ENCODE measurements around the gene PLPP1. TPM values are rescaled to one million over a fixed set of nuclear protein-coding genes. Genes with fewer than 3 reads are reported as not detected.

The PLPP1 gene
- total RNA-seq, 2 donors from 2014 or later: 29.0 to 100 TPM

GRCh38 chr5:55406292-55406691 is 128.5 kb downstream of the PLPP1 start:
- Histone ChIP-seq H3K27me3 (ENCODE audit: control insufficient read depth, insufficient read depth, low read length, poor library complexity, severe bottlenecking) (no peaks in the 10 kb centered on the region), H3K9ac (ENCODE audit: extremely low read depth, low read length, poor library complexity, severe bottlenecking) (no peak overlapping the region), H3K9me3 (ENCODE audit: control insufficient read depth, low read length) (no peaks in the 10 kb centered on the region), H3K4me3 (ENCODE audit: low read length) (no peak overlapping the region), H3K4me1 (ENCODE audit: control insufficient read depth, insufficient read depth, low read length) (peaks cover 5% of the 10 kb centered on the region), H3K27ac (ENCODE audit: low read depth, low read length) (no peak overlapping the region), H3K36me3 (ENCODE audit: control insufficient read depth, insufficient read depth, low read length) (peaks cover 75% of the 10 kb centered on the region)
- 82% methylated on average over 2 of the region's 2 CpGs; no CpG with 5 or more reads in 1 of the 2 experiments for WGBS, 2 experiments (ENCODE audit: insufficient coverage in 1 of 2, insufficient read length in 1 of 2)
- peaks cover 9% of the 10 kb centered on the region for H3K4me1 Mint-ChIP-seq
- H3K4me3 Mint-ChIP-seq: no peak overlapping the region
- H3K27me3 Mint-ChIP-seq (ENCODE audit: insufficient read depth): no peaks in the 10 kb centered on the region
- H3K27ac Mint-ChIP-seq: peak overlapping the region; percentile 62
- peak; percentile 72 for DNase-seq
- no peak for TF ChIP-seq CTCF (conservative IDR thresholded peaks at IDR 0.05)
- H3K36me3 Mint-ChIP-seq (ENCODE audit: low read depth): peaks cover 57% of the 10 kb centered on the region
- no peaks in the 10 kb centered on the region for H3K9me3 Mint-ChIP-seq

GRCh38 chr5:55402199-55402598 is 132.6 kb downstream of the PLPP1 start:
- no peak overlapping the region for H3K4me3 Mint-ChIP-seq
- H3K27me3 Mint-ChIP-seq (ENCODE audit: insufficient read depth): no peaks in the 10 kb centered on the region
- Histone ChIP-seq H3K9ac (ENCODE audit: extremely low read depth, low read length, poor library complexity, severe bottlenecking) (no peak overlapping the region), H3K27ac (ENCODE audit: low read depth, low read length) (no peak overlapping the region), H3K4me3 (ENCODE audit: low read length) (no peak overlapping the region), H3K9me3 (ENCODE audit: control insufficient read depth, low read length) (no peaks in the 10 kb centered on the region), H3K36me3 (ENCODE audit: control insufficient read depth, insufficient read depth, low read length) (peaks cover 77% of the 10 kb centered on the region), H3K4me1 (ENCODE audit: control insufficient read depth, insufficient read depth, low read length) (peaks cover 5% of the 10 kb centered on the region), H3K27me3 (ENCODE audit: control insufficient read depth, insufficient read depth, low read length, poor library complexity, severe bottlenecking) (no peaks in the 10 kb centered on the region)
- H3K4me1 Mint-ChIP-seq: peaks cover 15% of the 10 kb centered on the region
- peak; percentile 71 for TF ChIP-seq CTCF (conservative IDR thresholded peaks at IDR 0.05)
- WGBS, 2 experiments (ENCODE audit: insufficient coverage in 1 of 2, insufficient read length in 1 of 2): 0 to 48% methylated on average over 1 to 2 of the region's 2 CpGs
- H3K9me3 Mint-ChIP-seq: no peaks in the 10 kb centered on the region
- peaks cover 64% of the 10 kb centered on the region for H3K36me3 Mint-ChIP-seq (ENCODE audit: low read depth)
- DNase-seq: peak; percentile 64
- no peak overlapping the region for H3K27ac Mint-ChIP-seq

DNA sequence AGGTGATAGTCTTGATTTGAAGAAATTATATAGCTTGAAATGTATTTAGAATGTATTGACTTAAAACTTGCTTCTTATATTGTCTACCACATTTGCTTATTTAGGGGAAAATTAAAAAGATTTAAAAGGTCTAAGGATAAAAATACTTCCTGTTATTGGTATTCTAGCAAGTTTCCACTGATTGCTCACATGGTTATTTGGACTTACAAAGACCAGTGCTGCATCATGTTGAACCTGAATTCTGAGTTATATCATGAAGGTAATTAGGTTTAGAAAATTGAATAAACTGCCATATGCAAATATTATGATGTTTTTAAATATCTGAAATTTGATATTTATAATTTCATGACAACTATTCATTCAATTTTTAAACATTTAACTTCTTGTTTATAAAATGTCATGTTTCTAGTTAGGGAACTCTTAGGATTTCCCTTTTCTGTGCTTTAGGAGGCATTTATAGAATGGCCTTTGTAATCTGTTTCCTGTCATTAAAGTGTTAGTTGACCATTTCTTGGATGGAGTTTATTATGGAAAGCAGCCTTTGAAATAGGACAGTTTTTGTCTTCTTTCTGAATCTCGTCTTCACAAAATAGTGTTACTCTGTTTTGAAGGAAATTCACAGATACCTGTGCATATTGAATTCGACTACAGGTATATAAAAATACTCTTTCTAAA is 141.1 kb downstream of the PLPP1 start:
- peaks cover 3% of the 10 kb centered on the region for H3K4me1 Mint-ChIP-seq
- 50% methylated on average over 2 of the region's 2 CpGs; no CpG with 5 or more reads in 1 of the 2 experiments for WGBS, 2 experiments (ENCODE audit: insufficient coverage in 1 of 2, insufficient read length in 1 of 2)
- H3K27ac ChIP-seq (ENCODE audit: low read depth, low read length): no peak overlapping the region
- peaks cover 74% of the 10 kb centered on the region for H3K36me3 ChIP-seq (ENCODE audit: control insufficient read depth, insufficient read depth, low read length)
- peaks cover 41% of the 10 kb centered on the region for H3K9me3 ChIP-seq (ENCODE audit: control insufficient read depth, low read length)
- no peak overlapping the region for H3K4me3 Mint-ChIP-seq
- H3K9ac ChIP-seq (ENCODE audit: extremely low read depth, low read length, poor library complexity, severe bottlenecking): no peak overlapping the region
- H3K9me3 Mint-ChIP-seq: peaks cover 31% of the 10 kb centered on the region
- H3K36me3 Mint-ChIP-seq (ENCODE audit: low read depth): peaks cover 74% of the 10 kb centered on the region
- no peak overlapping the region for H3K4me3 ChIP-seq (ENCODE audit: low read length)
- no peaks in the 10 kb centered on the region for H3K27me3 ChIP-seq (ENCODE audit: control insufficient read depth, insufficient read depth, low read length, poor library complexity, severe bottlenecking)
- H3K27me3 Mint-ChIP-seq (ENCODE audit: insufficient read depth): no peaks in the 10 kb centered on the region
- DNase-seq: no peak
- TF ChIP-seq CTCF (conservative IDR thresholded peaks at IDR 0.05): no peak
- no peak overlapping the region for H3K27ac Mint-ChIP-seq
- no peaks in the 10 kb centered on the region for H3K4me1 ChIP-seq (ENCODE audit: control insufficient read depth, insufficient read depth, low read length)
